A549 (cell line): ENCODE results near the gene H2BK1. TPM values are rescaled to one million over a fixed set of nuclear protein-coding genes. Genes with fewer than 3 reads are reported as not detected.

Experiments
- ATAC-seq, 2 experiments: fragments of 200-7000 bp in 1 of 2; fragments of >200 bp in 1 of 2; cut with Nextera tagmentation in 1 of 2; cut with Tn5 transposase in 1 of 2; 3 replicates each; pipeline versions ENCODE4 v1.8.0 to v1.9.1; 2018 to 2020; ENCODE audit warnings: mild to moderate bottlenecking in 1 of 2, moderate library complexity in 1 of 2
- CTCF ChIA-PET: fragments of 300-600 bp; sonication (Branson Sonifier 250); formaldehyde crosslinking; extraction: SDS; loops from one replicate; lab custom pipeline; 2021; ENCODE audit warnings: antibody characterized with exemption, inconsistent platforms; lab: Yijun Ruan, JAX
- POLR2A ChIA-PET: fragments of 350-600 bp; formaldehyde crosslinking; extraction: SDS; loops from one replicate; lab custom pipeline; 2021; ENCODE audit warnings: antibody characterized with exemption, inconsistent platforms; lab: Yijun Ruan, JAX
- DNase-seq, 2 experiments: peaks; one replicate each; pipeline versions ENCODE4 v3.0.0 to v3.0.0-alpha.2; 2011 to 2016; ENCODE audit warnings: low read depth in 1 of 2, low spot score in 1 of 2
- FAIRE-seq: peaks from 2 replicates; lab custom pipeline; 2011; peaks lifted over from hg19 to GRCh38; lab: Jason Lieb, UNC
- H3K27ac ChIP-seq, 2 experiments: fragments of >200 bp; sonication (Bioruptor Twin); formaldehyde crosslinking; 3 replicates each; pipeline ENCODE4 v1.5.1; 2016 to 2017
- H3K4me1 ChIP-seq: fragments of >200 bp; sonication (Bioruptor Twin); formaldehyde crosslinking; 3 replicates; pipeline ENCODE4 v1.6.1; 2016
- H3K4me2 ChIP-seq: fragments of >200 bp; sonication (Bioruptor Twin); formaldehyde crosslinking; 3 replicates; pipeline ENCODE4 v1.6.1; 2016
- H3K4me3 ChIP-seq: fragments of >200 bp; sonication (Bioruptor Twin); formaldehyde crosslinking; 3 replicates; pipeline ENCODE4 v1.5.1; 2016
- H3K9me3 ChIP-seq: fragments of >200 bp; sonication (Bioruptor Twin); formaldehyde crosslinking; 3 replicates; pipeline ENCODE4 v1.6.1; 2016
- ATOH8 ChIP-seq: fragments of 250-450 bp; sonication (Bioruptor Pico); IDR thresholded peaks from 2 replicates; pipeline ENCODE4 v1.5.0; 2020; ENCODE audit warnings: low read depth, mild to moderate bottlenecking, moderate library complexity
- BCL3 ChIP-seq: fragments of >200 bp; sonication (Bioruptor Twin); formaldehyde crosslinking; IDR thresholded peaks from 3 replicates; pipeline ENCODE4 v1.6.1; 2016
- CBX8 ChIP-seq: fragments of 200-600 bp; sonication (generic); IDR thresholded peaks from 2 replicates; pipeline ENCODE4 v1.6.1; 2016
- CHD4 ChIP-seq: fragments of 200-600 bp; sonication (generic); IDR thresholded peaks from 2 replicates; pipeline ENCODE4 v1.6.1; 2016; ENCODE audit warnings: antibody characterized with exemption, mild to moderate bottlenecking, borderline replicate concordance
- CTCF ChIP-seq: fragments of >200 bp; sonication (Bioruptor Twin); formaldehyde crosslinking; IDR thresholded peaks from 3 replicates; pipeline ENCODE4 v1.5.1; 2016
- EHF ChIP-seq: fragments of 250-450 bp; sonication (Bioruptor Pico); IDR thresholded peaks from 2 replicates; pipeline ENCODE4 v1.5.0; 2020; ENCODE audit warnings: mild to moderate bottlenecking
- ESRRA ChIP-seq: fragments of 150-350 bp; IDR thresholded peaks from 2 replicates; pipeline ENCODE4 v1.6.1; 2014; ENCODE audit warnings: mild to moderate bottlenecking, low read length, borderline replicate concordance
- FOXS1 ChIP-seq: fragments of 250-450 bp; sonication (Bioruptor Pico); IDR thresholded peaks from 2 replicates; pipeline ENCODE4 v1.5.0; 2020; ENCODE audit warnings: mild to moderate bottlenecking, moderate library complexity
- HDAC2 ChIP-seq: fragments of 200-600 bp; sonication (generic); IDR thresholded peaks from 2 replicates; pipeline ENCODE4 v1.6.1; 2016
- HES2 ChIP-seq: fragments of >200 bp; sonication (Bioruptor Twin); formaldehyde crosslinking; IDR thresholded peaks from 2 replicates; pipeline ENCODE4 v1.6.1; 2016
- JUNB ChIP-seq: fragments of >200 bp; sonication (Bioruptor Twin); formaldehyde crosslinking; IDR thresholded peaks from 2 replicates; pipeline ENCODE4 v1.6.1; 2016
- KDM1A ChIP-seq: fragments of 200-600 bp; sonication (generic); IDR thresholded peaks from 2 replicates; pipeline ENCODE4 v1.6.1; 2016; ENCODE audit warnings: low read depth, mild to moderate bottlenecking
- MAFK ChIP-seq: fragments of 450-650 bp; IDR thresholded peaks from 2 replicates; pipeline ENCODE4 v1.6.1; 2014; ENCODE audit not compliant: partially characterized antibody
- MAX ChIP-seq: IDR thresholded peaks from 2 replicates; pipeline ENCODE4 v1.6.1; 2012
- MYC ChIP-seq: IDR thresholded peaks from 2 replicates; pipeline ENCODE4 v1.6.1; 2012; ENCODE audit warnings: mild to moderate bottlenecking, inconsistent platforms, low read length, improper control_type of control experiment, borderline replicate concordance
- PHF8 ChIP-seq: fragments of 200-600 bp; sonication (generic); IDR thresholded peaks from 2 replicates; pipeline ENCODE4 v1.6.1; 2016; ENCODE audit warnings: low read depth, mild to moderate bottlenecking, antibody characterized with exemption, moderate library complexity, borderline replicate concordance
- POLR2AphosphoS2 ChIP-seq: conservative IDR thresholded peaks from 2 replicates; pipeline ENCODE4 v1.6.1; 2012; ENCODE audit warnings: low read length, improper control_type of control experiment, inconsistent platforms
- RAD21 ChIP-seq, 2 experiments: fragments of >200 bp in 1 of 2; sonication (Bioruptor Twin) in 1 of 2; formaldehyde crosslinking in 1 of 2; IDR thresholded peaks in 1 of 2; conservative IDR thresholded peaks in 1 of 2; 2 replicates in 1 of 2; 3 replicates in 1 of 2; pipeline ENCODE4 v1.6.1; 2012 to 2018; ENCODE audit warnings: inconsistent platforms in 1 of 2
- RARB ChIP-seq: fragments of 250-450 bp; sonication (Bioruptor Pico); IDR thresholded peaks from 2 replicates; pipeline ENCODE4 v1.8.0; 2021; ENCODE audit warnings: mild to moderate bottlenecking, moderate library complexity
- RFX5 ChIP-seq: fragments of 450-650 bp; IDR thresholded peaks from 2 replicates; pipeline ENCODE4 v1.7.1; 2014; ENCODE audit warnings: antibody characterized with exemption, mild to moderate bottlenecking, moderate library complexity
- SMC3 ChIP-seq: fragments of >200 bp; sonication (Bioruptor Twin); formaldehyde crosslinking; IDR thresholded peaks from 3 replicates; pipeline ENCODE4 v1.6.1; 2018; ENCODE audit warnings: inconsistent platforms
- USF2 ChIP-seq: fragments of 450-650 bp; IDR thresholded peaks from 2 replicates; pipeline ENCODE4 v1.6.1; 2014; ENCODE audit warnings: antibody characterized with exemption
- ZC3H11A ChIP-seq: fragments of 450-650 bp; IDR thresholded peaks from 2 replicates; pipeline ENCODE4 v1.6.1; 2014; ENCODE audit warnings: antibody characterized with exemption, mild to moderate bottlenecking
- ZNF302 ChIP-seq: fragments of 250-450 bp; sonication (Bioruptor Pico); IDR thresholded peaks from 2 replicates; pipeline ENCODE4 v1.9.0; 2021; ENCODE audit warnings: inconsistent platforms, mild to moderate bottlenecking, moderate library complexity
- WGBS: methylation state at CpG from one replicate; pipeline ENCODE4 v1.1.6; 2017; ENCODE audit errors: missing lambda C conversion rate; 5-methylcytosine and 5-hydroxymethylcytosine counted together
- polyA plus RNA-seq, 4 experiments: library from polyadenylated mRNA; depleted of rRNA in 3 of 4; stranded (reverse); fragments of >200 nt; fragmentation: RNase III in 1 of 4; extraction: RNeasy Plus Mini Kit Qiagen cat#74134 plus additional on column Dnase treatment in 1 of 4; gene quantifications; 2 replicates in 3 of 4; 3 replicates in 1 of 4; pipeline ENCODE4 v1.2.3, GENCODE V29; 2011 to 2017

Gene H2BK1
- polyA plus RNA-seq, 2 of the 4 experiments (the other 2 are of a cell fraction) = not detected

GRCh38 chr7:151244196-151244840 is 34.0 kb upstream of the H2BK1 start:
- ATAC-seq = no peak
- TF ChIP-seq MAFK (no peak), CTCF (peak; percentile 82), SMC3 (peak; percentile 42), RAD21 (conservative IDR thresholded peaks at IDR 0.05 in 1 of 2, IDR thresholded peaks at IDR 0.05 in 1 of 2) (peak; percentile 48 to 54)
- TF ChIP-seq, all 56 proteins: peak for 3
- Histone ChIP-seq H3K9me3 (no peaks in the 10 kb centered on the region), H3K27ac (no peak overlapping the region), H3K4me3 (no peak overlapping the region), H3K4me2 (peak overlapping the region; percentile 100; the same call in 1 of the 3 replicates), H3K4me1 (peaks cover 53% of the 10 kb centered on the region)
- 31% methylated on average over 9 of the region's 10 CpGs for WGBS
- CTCF ChIA-PET = interaction anchor here (0.6 to 5.3 kb wide), 41 partner anchors 9 to 281 kb away, joined by 3 to 69 read pairs (median 4); partner anchors contain the start of genes ABCF2, CHPF2 and GBX1
- DNase-seq = peak; percentile 42 to 73
- no peak for FAIRE-seq
- POLR2A ChIA-PET = interaction anchor here (1.0 to 1.1 kb wide), 2 partner anchors 12 to 17 kb away, joined by 3 to 5 read pairs; partner anchors contain the start of genes ABCF2 and CHPF2

GRCh38 chr7:151243408-151244195 is 33.3 kb upstream of the H2BK1 start:
- TF ChIP-seq RARB (CRISPR knock-in tag) (no peak), PHF8 (no peak), EHF (CRISPR knock-in tag) (no peak), ZC3H11A (no peak), ZNF302 (no peak), RFX5 (no peak), HDAC2 (no peak), HES2 (no peak), KDM1A (no peak)
- ATAC-seq = no peak
- POLR2A ChIA-PET = interaction anchor here (1.0 to 2.0 kb wide), 3 partner anchors 11 to 17 kb away, joined by 3 to 9 read pairs (median 5); partner anchors contain the start of genes ABCF2 and CHPF2

GRCh38 chr7:151243045-151243349 is 32.7 kb upstream of the H2BK1 start:
- H3K4me2 ChIP-seq = no peak overlapping the region
- no peak overlapping the region for H3K27ac ChIP-seq
- FAIRE-seq (no peak), DNase-seq (no peak), ATAC-seq (no peak)
- WGBS = 60% methylated on average over 2 of the region's 2 CpGs
- H3K4me3 ChIP-seq = no peak overlapping the region
- no peaks in the 10 kb centered on the region for H3K9me3 ChIP-seq
- POLR2A ChIA-PET = interaction anchor here (1.3 to 2.0 kb wide), 2 partner anchors 9 to 10 kb away, joined by 5 to 9 read pairs; partner anchors contain the start of gene CHPF2
- CTCF ChIA-PET = interaction anchor here (1.0 to 5.3 kb wide), 12 partner anchors 8 to 119 kb away, joined by 3 to 69 read pairs (median 12); partner anchors contain the start of genes ABCF2, CHPF2 and GBX1
- peaks cover 48% of the 10 kb centered on the region for H3K4me1 ChIP-seq
- TF ChIP-seq BCL3 (no peak), USF2 (no peak), MAX (no peak), POLR2AphosphoS2 (no peak), EHF (CRISPR knock-in tag) (no peak), CBX8 (no peak), ATOH8 (CRISPR knock-in tag) (no peak), RFX5 (no peak), HES2 (no peak), MYC (no peak), FOXS1 (CRISPR knock-in tag) (no peak), CHD4 (no peak), ESRRA (no peak), JUNB (no peak)

More at GRCh38 chr7:151243408-151244195, 33.3 kb upstream of the H2BK1 start:
- CTCF ChIA-PET = interaction anchor here (0.6 to 5.3 kb wide), 39 partner anchors 9 to 280 kb away, joined by 3 to 69 read pairs (median 5); partner anchors contain the start of genes ABCF2, CHPF2 and GBX1
- Histone ChIP-seq H3K9me3 (no peaks in the 10 kb centered on the region), H3K4me3 (no peak overlapping the region), H3K4me1 (peaks cover 48% of the 10 kb centered on the region), H3K27ac (no peak overlapping the region), H3K4me2 (no peak overlapping the region)
- no peak for DNase-seq
- FAIRE-seq = no peak
- WGBS = 80% methylated on average over 16 of the region's 17 CpGs
